ENCODE results near the gene LMCD1.

Gene LMCD1

GRCh38 chr3:8555725-8556472 lies 54.3 kb downstream of the LMCD1 start:
- DNase-seq (ENCODE audit: extremely low read depth, insufficient read length), result no peak
- no peaks in the 10 kb centered on the region for H3K27me3 ChIP-seq (replicated peaks; ENCODE audit: control insufficient read depth, insufficient read depth, low read length)

GRCh38 chr3:8556473-8556869 lies 54.8 kb downstream of the LMCD1 start:
- no peak for DNase-seq (ENCODE audit: extremely low read depth, insufficient read length)
- Histone ChIP-seq H3K36me3 (ENCODE audit: control insufficient read depth, insufficient read depth, low read length) (no peaks in the 10 kb centered on the region), H3K4me3 (replicated peaks; ENCODE audit: low read depth, low read length) (no peak overlapping the region), H3K27me3 (replicated peaks; ENCODE audit: control insufficient read depth, insufficient read depth, low read length) (no peaks in the 10 kb centered on the region)
- TF ChIP-seq CTCF (IDR thresholded peaks at IDR 0.05; ENCODE audit: insufficient read depth, low read length, poor library complexity, severe bottlenecking), result no peak

More at GRCh38 chr3:8555725-8556472, 54.3 kb downstream of the LMCD1 start:
- TF ChIP-seq CTCF (IDR thresholded peaks at IDR 0.05; ENCODE audit: insufficient read depth, low read length, poor library complexity, severe bottlenecking), result no peak
- Histone ChIP-seq H3K36me3 (ENCODE audit: control insufficient read depth, insufficient read depth, low read length) (no peaks in the 10 kb centered on the region), H3K4me3 (replicated peaks; ENCODE audit: low read depth, low read length) (no peak overlapping the region)

- H3K4me3 ChIP-seq (replicated peaks; ENCODE audit: low read depth, low read length), result no peak overlapping the region
- no peaks in the 10 kb centered on the region for H3K36me3 ChIP-seq (ENCODE audit: control insufficient read depth, insufficient read depth, low read length)
- H3K27me3 ChIP-seq (replicated peaks; ENCODE audit: control insufficient read depth, insufficient read depth, low read length), result no peaks in the 10 kb centered on the region
- no peak for DNase-seq (ENCODE audit: extremely low read depth, insufficient read length)
- no peak for TF ChIP-seq CTCF (IDR thresholded peaks at IDR 0.05; ENCODE audit: insufficient read depth, low read length, poor library complexity, severe bottlenecking)
Measured at GRCh38 chr3:8557298-8557697, 55.7 kb downstream of the LMCD1 start.

GRCh38 chr3:8558645-8559044 lies 57.0 kb downstream of the LMCD1 start:
- no peaks in the 10 kb centered on the region for H3K27me3 ChIP-seq (replicated peaks; ENCODE audit: control insufficient read depth, insufficient read depth, low read length)
- no peak for TF ChIP-seq CTCF (IDR thresholded peaks at IDR 0.05; ENCODE audit: insufficient read depth, low read length, poor library complexity, severe bottlenecking)
- H3K4me3 ChIP-seq (replicated peaks; ENCODE audit: low read depth, low read length), result no peak overlapping the region
- DNase-seq (ENCODE audit: extremely low read depth, insufficient read length), result no peak
- H3K36me3 ChIP-seq (ENCODE audit: control insufficient read depth, insufficient read depth, low read length), result no peaks in the 10 kb centered on the region

- no peak for DNase-seq (ENCODE audit: extremely low read depth, insufficient read length)
- no peaks in the 10 kb centered on the region for H3K27me3 ChIP-seq (replicated peaks; ENCODE audit: control insufficient read depth, insufficient read depth, low read length)
- H3K4me3 ChIP-seq (replicated peaks; ENCODE audit: low read depth, low read length), result no peak overlapping the region
- no peaks in the 10 kb centered on the region for H3K36me3 ChIP-seq (ENCODE audit: control insufficient read depth, insufficient read depth, low read length)
- no peak for TF ChIP-seq CTCF (IDR thresholded peaks at IDR 0.05; ENCODE audit: insufficient read depth, low read length, poor library complexity, severe bottlenecking)
Measured at GRCh38 chr3:8559351-8559750, 57.7 kb downstream of the LMCD1 start.
